Measurements from ENCODE around the gene AEN.
A peak's percentile ranks its signal among the peaks of the same experiment; 100 is the strongest.
"Not testable (repeated sequence)": the region's sequence is repeated elsewhere in the genome, so short reads cannot be mapped to it uniquely, and the experiment has no call there.

AEN gene

DNA sequence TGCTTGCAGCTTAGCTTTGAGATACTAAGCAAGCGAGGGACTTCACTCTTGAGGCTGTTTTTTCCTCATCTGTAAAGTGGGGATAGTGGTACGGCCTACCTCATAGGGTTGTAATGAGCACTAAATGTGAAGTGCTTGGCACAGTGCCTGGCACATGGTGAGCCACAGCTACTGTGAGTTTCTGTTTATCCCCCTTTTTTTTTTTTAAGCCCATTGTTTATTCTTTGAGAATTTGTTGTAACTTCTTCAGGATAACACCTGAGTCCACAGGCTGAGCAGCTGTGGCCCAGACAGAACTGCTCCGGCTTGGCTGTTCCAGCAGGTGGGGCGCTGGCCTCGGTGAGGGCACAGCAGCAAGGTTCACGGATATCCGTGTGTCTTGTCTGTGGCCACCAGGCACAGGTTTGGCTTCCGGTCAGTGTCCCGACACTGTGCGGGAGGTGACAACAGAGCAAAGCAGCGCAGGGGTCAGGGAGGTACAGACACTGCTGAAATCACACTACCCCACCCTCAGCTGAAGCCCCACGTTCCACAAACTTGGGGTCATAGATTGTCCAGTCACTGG lies 10.4 kb downstream of the AEN start:
- no peak for DNase-seq

DNA sequence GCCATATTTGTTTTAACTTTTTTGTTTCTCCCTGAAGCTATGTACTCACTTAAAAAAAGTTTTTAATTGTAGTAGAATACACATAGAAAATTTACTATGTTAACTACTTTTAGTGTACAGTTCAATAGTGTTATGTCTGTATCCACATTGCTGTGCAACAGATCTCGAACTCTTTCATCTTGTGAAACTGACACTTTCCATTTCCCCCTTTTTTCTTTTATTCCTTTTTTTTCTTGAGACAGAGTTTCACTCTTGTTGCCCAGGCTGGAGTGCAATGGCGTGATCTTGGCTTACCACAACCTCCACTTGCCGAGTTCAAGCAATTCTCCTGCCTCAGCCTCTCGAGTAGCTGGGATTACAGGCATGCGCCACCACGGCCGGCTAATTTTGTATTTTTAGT lies 11.7 kb downstream of the AEN start:
- not testable (repeated sequence) for DNase-seq

GRCh38 chr15:88634449-88634848 lies 13.3 kb downstream of the AEN start:
- no peak for DNase-seq

DNA sequence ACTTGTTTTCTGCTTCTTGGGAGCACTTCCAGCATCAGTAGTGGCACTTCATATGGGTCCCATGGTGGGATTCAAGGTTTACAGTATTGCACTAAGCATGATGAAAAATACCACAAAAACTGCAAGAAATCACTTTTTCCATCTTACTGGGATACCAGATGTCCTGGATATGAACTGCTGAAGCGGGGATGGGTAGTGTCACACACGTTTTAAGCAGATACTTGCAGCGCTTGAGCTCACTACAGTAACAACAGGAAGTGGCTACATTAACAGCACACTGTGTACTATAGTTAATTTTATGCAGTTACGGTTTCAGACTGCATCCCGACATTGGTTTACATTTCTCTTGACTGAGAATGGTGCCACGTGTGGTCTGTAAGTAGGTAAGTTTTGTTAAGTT lies 14.2 kb downstream of the AEN start:
- peak in 5 of 6 experiments; percentile 30 to 85 (median 82) for DNase-seq

GRCh38 chr15:88636050-88636449 lies 14.9 kb downstream of the AEN start:
- DNase-seq = peak; percentile 66 to 84 (median 81)

- no peak for DNase-seq
These were observed 15.5 kb downstream of the AEN start for GRCh38 chr15:88636654-88637053.

DNA sequence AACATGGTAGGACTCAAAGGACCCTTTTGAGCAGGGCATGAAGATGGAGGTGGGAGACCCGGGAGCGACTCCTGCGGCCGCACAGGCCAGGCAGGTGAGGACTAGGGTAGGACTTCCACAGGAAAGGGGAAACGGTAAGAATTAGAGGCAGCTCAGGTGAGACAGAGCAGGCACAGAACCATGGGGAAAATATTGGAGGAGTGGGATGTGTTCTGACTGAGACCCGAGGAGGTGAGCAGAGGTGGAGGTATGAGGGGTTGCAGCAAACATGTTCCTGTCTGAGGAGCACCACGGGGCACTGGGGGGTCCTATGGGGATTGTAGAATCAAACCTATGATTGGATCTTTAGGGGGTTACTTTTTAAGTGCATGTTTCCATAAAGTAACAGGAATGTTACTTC lies 16.3 kb downstream of the AEN start:
- no peak for DNase-seq

- no peak for DNase-seq
These were observed 16.9 kb downstream of the AEN start for GRCh38 chr15:88637841-88638625.

DNA sequence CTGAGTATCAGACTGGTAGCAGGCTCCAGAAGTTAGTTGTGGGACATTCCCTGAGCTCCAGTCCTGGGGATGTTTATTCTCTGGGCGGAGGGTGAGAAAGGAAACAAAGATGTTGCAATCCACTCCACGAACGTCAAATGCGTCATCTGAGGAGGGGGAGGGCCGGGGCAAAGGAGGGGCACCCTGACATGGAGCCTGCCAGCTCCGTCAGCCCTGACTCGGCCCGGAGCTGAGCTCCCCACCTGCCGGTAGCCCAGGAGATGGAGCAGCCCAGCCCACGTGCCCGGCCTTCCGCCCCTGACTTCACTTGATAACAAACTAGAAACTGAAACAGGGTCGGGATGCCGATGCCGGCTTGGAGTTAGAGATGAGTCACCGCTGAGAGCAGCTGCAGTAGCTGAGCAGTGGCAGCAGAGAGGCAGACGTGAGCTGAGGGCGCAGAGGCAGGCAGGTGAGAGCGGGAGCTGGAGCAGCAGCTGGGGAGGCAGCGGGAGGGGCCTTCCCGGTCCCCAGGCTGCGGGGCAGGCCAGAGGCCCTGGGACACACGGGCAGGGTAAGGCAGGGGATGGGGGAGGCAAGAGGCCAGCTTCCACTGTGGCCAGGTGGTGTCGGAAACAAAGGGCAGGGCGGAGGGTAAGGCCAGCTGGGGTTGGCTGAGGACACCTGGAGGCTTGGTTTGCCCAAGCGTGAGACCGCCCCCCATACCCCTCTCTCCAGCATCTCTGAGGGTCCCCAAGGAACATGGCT lies 17.7 kb downstream of the AEN start, which contains the start of gene ISG20:
Gene ISG20, plus strand, starts transcription at position 391 of the 747 bp plus-strand sequence. Its CDS starts 351 bp downstream, at position 742.
- peak; percentile 91 to 99 (median 98) for DNase-seq

DNA sequence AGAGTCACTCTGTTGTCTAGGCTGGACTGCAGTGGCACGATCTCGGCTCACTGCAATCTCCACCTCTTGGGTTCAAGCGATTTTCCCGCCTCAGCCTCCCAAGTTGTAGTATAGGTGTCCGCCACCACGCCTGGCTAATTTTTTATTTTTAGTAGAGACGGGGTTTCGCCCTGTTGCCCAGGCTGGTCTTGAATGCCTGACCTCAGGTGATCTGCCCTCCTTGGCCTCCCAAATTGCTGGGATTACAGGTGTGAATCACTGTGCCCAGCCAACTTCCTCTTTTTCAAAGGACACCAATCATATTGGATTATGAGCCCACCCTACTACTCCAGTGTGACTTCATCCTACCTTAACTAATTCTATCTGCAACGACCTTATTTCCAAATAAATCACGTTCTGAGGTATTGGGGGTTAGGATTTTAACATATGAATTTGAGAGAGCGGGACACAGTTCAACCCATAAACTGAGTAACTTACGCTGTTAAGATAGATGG lies 20.9 kb downstream of the AEN start:
- DNase-seq = no peak

- not testable (repeated sequence) for DNase-seq
These were observed 21.4 kb downstream of the AEN start for GRCh38 chr15:88642514-88642913.

- DNase-seq = no peak
These were observed 23.6 kb downstream of the AEN start for GRCh38 chr15:88644741-88645140.

DNA sequence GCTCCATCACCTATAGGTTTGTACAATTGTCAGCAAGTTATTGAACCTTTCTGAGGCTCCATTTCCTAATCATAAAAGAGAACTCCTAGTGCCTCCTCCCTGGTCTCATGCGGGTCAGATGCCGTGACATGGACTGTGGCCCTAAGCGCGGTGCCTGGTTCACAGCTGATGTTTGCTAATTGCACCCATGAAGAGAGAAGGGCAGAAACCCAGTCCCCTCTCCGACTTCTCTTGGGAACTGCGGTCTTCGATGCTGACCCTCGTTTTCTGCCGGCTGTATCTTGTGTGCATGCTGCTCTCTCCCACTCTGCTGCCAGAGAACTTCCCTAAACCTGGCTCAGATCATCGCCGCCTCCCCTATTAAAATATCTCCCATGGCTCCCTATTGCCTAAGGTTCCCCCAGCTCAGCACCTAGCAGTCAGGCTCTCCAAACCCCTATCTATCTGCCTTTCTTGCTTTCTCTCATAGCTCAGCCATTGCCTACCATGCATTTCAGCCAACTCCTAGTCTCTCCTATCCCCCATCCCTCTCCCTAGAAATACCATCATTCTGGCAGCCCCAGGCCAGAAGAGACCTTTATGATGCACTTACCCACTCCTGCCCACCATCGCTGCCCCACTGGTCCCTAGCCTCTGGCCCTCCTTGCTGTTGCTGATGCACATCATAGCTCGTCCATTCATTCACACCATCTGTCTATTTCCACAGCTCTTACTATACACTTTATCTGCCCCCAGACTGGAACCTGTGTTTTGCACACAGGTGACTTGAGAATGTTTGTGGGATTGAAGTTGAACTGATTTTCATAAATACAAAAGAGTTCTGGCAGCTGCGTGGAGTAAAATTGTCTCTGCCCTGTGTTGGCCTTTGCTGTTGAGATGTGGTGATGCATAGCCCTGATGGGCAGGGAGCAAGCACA lies 24.3 kb downstream of the AEN start:
- DNase-seq = no peak

- DNase-seq = no peak
These were observed 24.9 kb downstream of the AEN start for GRCh38 chr15:88646088-88646405.

DNA sequence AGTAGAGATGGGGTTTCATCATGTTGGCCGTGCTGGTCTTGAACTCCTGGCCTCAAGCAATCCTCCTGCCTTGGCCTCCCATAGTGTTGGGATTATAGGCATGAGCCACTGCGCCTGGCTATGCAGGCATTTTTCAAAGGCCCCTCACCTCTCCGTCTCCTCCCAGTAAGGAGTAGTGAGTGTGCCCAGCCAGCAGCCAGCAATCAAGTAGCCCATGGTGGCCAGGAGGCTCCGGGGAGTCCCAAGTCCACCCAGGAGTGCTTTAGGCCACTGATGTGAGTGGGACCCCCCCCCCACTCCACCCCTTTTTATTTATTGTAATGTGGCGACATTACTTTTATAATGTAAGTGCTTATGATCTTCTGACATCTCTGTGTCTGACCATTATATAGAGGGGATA lies 25.8 kb downstream of the AEN start:
- no peak for DNase-seq

- DNase-seq = no peak
These were observed 26.4 kb downstream of the AEN start for GRCh38 chr15:88647351-88648105.

DNA sequence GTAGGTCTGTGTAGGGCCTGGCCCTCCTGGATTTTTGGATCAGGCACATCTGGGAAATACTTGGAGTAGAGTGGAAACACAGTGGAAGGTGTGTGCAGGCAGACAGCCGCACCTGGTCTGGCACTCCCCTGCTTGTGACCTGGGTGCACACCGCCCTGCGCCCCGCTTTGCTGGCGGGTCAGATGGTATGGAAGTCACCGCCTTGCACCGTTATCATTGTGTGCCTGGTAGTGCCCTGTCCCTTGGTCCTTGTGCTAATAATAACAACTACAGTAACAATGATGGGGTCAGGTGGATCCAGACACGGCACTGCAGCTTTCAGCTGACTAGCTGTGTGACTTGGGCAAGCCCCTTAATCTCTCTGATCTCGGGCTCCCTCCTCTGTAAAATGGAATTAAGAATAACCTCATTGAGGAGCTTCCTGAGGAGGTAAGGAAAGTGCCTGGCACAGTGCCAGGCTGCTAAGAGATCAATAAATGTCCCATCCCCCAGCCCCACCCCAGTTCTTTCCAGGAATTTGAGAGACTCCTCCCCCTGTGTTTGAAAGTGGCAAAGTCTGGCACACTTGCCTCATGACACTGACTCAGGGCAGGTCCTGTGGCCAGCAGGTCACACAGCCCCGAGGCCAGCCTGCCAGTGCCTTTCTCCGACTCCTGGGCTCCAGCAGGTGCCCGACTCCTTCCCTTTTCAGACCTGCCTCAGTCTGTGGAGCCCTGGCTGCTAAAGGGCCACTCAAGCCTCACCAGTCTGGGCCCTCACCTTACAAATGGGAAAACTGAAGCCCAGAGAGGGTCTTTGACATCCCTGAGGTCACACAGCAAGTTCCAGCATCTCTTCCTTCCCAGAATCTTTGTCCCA lies 27.4 kb downstream of the AEN start:
- DNase-seq = peak in 2 of 6 experiments; percentile 26 to 42

- peak; percentile 21 to 59 (median 44) for DNase-seq
These were observed 28.2 kb downstream of the AEN start for GRCh38 chr15:88649286-88649733.

GRCh38 chr15:88649753-88650551 lies 28.8 kb downstream of the AEN start:
- no peak for DNase-seq

DNA sequence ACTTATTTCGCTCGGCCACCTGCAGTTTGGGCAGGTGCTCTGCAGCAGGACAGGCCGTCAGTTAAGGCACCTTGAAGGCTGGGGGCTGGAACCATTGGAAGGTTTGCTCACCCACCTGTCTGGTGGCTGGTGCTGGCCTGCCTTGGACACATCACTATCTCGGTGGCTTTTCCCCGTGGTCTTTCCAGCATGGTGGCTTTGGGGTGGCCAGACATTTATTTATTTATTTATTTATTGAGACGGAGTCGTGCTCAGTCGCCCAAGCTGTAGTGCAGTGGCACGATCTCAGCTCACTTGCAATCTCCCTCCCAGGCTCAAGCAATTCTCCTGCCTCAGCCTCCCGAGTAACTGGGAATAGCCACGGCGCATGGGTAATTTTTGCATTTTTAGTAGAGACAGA lies 29.4 kb downstream of the AEN start:
- no peak for DNase-seq
